HTERT RPE-1 (cell line): ENCODE data around the gene IKZF3.
"Not testable (repeated sequence)": the region's sequence is repeated elsewhere in the genome, so short reads cannot be mapped to it uniquely, and the experiment has no call there.

ENCODE experiments used
- in situ Hi-C: fragments of 300-500 bp; cut with MboI; formaldehyde crosslinking; loops from 4 replicates; pipeline ENCODE4 v1.14.3; 2020; ENCODE audit warnings: low sequenced_read_pairs

Gene IKZF3

GRCh38 chr17:39863918-39864746 is at the start of gene IKZF3:
Gene IKZF3 (minus strand): TSS chr17:39864312. CDS start chr17:39864126, 186 bp downstream.
- in situ Hi-C loops: no loop called here

- in situ Hi-C loops: no loop called here
Observed at GRCh38 chr17:39908789-39909352, 44.8 kb upstream of the IKZF3 start.

GRCh38 chr17:39904990-39905288 is 40.8 kb upstream of the IKZF3 start:
- in situ Hi-C loops: no loop called here

- in situ Hi-C loops: no loop called here
Observed at GRCh38 chr17:39903158-39903884, 39.2 kb upstream of the IKZF3 start.

GRCh38 chr17:39902027-39902426 is 37.9 kb upstream of the IKZF3 start:
- in situ Hi-C loops: not testable (repeated sequence)

- in situ Hi-C loops: no loop called here
Observed at GRCh38 chr17:39899215-39899614, 35.1 kb upstream of the IKZF3 start.

- in situ Hi-C loops: no loop called here
Observed at GRCh38 chr17:39898088-39898487, 34.0 kb upstream of the IKZF3 start.

- in situ Hi-C loops: no loop called here
Observed at GRCh38 chr17:39894681-39895376, 30.7 kb upstream of the IKZF3 start.

- in situ Hi-C loops: no loop called here
Observed at GRCh38 chr17:39889200-39889599, 25.1 kb upstream of the IKZF3 start.

- in situ Hi-C loops: no loop called here
Observed at GRCh38 chr17:39887078-39887477, 23.0 kb upstream of the IKZF3 start.

- in situ Hi-C loops: not testable (repeated sequence)
Observed at GRCh38 chr17:39886102-39886501, 22.0 kb upstream of the IKZF3 start.

GRCh38 chr17:39872751-39873150 is 8.6 kb upstream of the IKZF3 start:
- in situ Hi-C loops: no loop called here

- in situ Hi-C loops: no loop called here
Observed at GRCh38 chr17:39871801-39872200, 7.7 kb upstream of the IKZF3 start.

- in situ Hi-C loops: no loop called here
Observed at GRCh38 chr17:39870776-39871175, 6.7 kb upstream of the IKZF3 start.

- in situ Hi-C loops: no loop called here
Observed at GRCh38 chr17:39868554-39868942, 4.4 kb upstream of the IKZF3 start.

GRCh38 chr17:39867880-39868553 is 3.9 kb upstream of the IKZF3 start, which contains the start of gene ZPBP2:
Gene ZPBP2 (plus strand): TSS chr17:39868202. CDS start chr17:39868355, 153 bp downstream.
- in situ Hi-C loops: no loop called here

GRCh38 chr17:39867084-39867879 is 3.2 kb upstream of the IKZF3 start:
- in situ Hi-C loops: no loop called here

- in situ Hi-C loops: no loop called here
Observed at GRCh38 chr17:39866013-39866730, 2.1 kb upstream of the IKZF3 start.

GRCh38 chr17:39863244-39863917 is 731 bp downstream of the IKZF3 start:
- in situ Hi-C loops: no loop called here
